Measurements from ENCODE around the gene MSANTD1.

The MSANTD1 gene

DNA sequence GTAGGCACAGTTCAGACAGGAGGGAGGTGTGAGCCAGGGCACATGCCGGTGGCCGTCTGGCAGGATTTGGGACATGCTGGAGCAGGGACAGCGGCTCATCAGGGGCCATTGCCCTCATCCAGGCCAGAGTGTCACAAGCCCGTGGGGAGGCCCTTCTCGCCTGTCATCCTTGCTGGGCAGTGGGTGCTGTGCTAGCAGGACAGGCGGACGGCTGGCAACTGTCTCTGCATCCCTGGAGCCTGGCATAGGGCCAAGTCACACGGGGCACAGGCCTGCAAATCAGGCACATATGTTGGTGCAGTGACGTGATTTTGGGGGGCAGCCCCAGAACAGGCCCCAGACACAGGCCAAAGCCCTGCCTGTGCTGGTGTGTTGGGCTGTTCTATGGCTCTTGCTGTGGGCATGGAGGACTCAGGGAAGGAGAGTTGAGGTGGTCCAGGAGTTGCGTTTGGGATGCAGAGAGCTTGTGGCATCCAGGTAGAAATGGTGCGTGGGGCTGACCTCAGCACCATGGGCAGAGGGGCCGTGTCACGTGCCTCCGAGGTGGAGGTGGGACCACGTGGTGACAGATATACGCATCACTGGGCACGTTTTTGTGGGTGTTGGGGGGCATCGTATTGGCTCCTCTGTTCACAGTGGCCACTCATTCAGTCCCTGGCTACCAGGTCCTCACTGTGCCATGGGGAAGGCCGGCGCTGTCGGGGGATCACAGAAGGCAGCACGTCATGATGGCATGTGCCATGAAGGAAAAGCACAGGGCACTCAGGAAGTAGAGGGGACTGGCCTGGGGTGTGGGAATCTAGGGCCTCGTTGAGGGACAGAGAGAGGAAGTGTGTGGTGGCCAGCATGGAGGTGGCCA lies 14.6 kb upstream of the MSANTD1 start:
- no peak for DNase-seq

DNA sequence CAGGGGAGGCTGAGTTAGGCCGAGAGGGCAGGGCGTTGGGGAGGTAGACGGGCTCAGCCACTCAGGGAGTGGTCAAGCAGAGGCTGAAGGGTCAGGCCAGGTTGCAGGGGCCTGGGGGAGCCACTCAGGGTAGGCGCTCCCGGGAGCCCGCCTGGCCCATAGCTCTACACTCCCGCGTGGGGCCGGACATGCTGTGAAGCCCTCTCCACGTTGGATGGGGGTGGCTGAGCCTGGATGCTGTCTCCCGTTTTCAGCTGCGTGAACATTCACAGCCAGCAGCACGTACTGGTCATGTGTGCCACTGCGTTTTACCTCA lies 14.0 kb upstream of the MSANTD1 start:
- DNase-seq: no peak

DNA sequence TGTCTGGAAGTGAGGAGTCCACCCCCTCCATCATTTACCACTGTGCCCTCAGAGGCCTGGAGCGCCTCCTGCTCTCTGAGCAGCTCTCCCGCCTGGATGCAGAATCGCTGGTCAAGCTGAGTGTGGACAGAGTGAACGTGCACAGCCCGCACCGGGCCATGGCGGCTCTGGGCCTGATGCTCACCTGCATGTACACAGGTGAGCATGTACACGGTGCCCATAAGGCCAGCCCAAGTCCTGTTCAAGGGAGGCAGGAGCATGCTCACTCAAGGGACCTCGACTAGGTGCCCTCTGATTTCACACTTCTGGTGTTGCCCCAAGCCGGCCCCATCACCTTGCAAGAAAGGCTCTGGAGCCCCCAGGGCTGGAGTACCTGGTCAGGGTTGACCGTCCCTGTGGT lies 13.4 kb upstream of the MSANTD1 start:
- no peak for DNase-seq

DNA sequence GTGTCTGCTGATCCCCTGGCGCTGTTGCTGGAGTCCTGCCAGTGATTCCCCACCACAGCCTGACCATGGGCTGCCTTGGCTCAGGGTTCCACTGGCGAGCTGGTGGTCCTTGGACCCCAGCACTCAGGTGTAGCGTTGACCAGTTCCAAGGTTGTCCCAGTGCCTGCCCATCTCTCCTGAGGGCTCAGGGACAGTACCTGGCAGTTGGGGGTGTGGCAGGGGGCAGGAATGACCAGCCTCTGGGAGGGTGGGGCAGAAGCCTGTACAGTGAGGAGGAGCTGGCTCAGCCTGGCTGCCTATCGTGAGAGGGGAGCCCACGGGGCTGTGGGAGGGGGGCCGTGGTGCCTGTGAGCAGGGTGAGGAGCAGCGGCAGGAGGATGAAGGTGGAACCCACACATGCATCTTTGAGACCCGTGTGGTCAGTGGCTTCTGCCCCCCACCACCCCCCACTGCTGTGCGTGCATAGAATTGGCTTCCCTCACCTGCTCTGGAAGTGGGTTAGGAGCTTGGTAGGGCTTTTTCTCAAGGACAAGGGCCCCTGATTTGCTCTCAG lies 12.6 kb upstream of the MSANTD1 start:
- no peak for DNase-seq

DNA sequence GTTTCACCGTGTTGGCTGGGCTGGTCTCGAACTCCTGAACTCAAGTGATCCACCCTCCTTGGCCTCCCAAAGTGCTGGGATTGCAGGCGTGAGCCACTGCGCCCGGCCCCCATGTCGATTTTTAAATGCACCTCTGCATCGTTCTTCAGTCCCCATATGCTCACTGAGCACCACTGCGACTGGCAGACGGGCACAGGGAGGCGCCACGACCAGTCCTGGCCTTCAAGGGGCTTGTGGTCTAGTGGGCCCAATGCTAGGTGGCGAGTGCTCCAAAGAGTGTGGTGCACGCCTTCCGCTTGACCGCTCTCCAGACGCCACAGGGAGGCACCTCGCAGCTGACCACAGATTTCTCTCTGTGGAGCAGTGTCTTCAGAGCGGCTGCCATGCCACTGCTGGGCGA lies 11.7 kb upstream of the MSANTD1 start:
- DNase-seq: no peak

DNA sequence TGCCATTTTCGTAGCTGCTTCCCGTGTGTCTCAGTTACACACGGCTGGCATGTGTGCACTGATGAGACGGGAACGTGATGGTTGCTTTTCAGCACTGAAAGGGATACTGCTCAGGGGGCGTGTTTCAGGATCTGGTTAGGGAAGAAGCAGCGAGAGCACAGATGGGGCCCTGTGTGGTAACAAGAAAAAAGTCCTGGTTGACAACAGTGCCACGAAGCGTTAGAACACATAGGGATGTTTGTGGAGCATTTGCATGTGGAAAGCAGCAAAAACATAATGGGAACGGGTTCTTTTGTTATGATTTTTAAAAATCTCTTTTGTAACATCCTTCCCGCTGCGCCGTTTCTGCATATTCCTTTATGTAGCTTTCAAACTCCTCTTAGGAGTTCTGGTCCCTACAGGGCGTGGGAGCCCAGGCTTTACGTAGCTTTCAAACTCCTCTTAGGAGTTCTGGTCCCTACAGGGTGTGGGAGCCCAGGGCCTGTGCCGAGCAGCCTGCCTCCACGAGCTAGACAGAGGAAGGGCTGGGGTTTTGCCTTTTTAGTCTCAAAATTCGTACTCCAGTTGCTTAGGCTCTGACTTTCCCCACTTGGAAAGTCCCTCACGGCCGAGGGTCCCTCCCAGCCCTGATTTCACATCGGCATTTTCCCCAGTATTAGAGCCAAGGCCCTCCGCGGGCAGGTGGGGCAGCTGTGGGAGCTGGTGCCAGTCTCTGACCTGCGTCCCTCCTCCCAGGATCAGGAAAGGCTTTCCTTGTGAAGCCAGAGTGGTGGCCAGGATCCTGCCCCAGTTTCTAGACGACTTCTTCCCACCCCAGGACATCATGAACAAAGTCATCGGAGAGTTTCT lies 11.0 kb upstream of the MSANTD1 start:
- DNase-seq: no peak

DNA sequence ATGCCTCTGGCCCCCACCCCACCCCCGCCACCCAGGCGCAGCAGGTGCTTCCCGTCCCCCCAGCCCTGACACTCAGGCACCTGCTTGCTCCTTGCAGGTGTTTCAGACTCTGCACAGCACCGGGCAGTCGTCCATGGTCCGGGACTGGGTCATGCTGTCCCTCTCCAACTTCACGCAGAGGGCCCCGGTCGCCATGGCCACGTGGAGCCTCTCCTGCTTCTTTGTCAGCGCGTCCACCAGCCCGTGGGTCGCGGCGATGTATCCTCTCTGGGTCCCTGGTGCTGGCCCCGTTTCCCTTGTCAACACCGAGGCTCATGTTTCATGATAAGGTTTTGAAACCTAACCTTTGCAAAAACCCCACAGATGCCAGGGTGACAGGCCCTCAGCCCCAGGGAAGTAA lies 10.2 kb upstream of the MSANTD1 start:
- no peak for DNase-seq

DNA sequence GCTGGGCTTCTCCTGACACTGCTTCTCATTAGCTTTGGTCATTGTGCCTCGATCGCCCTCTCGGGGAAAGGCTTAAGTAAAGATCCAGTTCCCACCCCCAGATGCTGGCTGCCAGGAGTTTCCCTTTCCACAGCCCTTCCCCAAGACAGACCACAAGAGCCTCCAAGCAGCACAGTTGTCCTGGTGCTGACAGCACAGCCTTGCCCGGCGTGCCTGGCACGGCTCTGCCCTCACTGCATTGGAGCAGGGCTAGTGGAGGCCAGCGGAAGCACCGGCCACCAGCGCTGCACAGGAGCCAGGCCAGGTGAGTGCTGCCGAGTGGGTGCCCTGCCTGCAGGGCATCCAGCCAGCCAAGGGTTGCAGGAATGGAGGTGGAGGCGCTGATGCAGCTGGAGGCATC lies 9.7 kb upstream of the MSANTD1 start:
- no peak for DNase-seq

DNA sequence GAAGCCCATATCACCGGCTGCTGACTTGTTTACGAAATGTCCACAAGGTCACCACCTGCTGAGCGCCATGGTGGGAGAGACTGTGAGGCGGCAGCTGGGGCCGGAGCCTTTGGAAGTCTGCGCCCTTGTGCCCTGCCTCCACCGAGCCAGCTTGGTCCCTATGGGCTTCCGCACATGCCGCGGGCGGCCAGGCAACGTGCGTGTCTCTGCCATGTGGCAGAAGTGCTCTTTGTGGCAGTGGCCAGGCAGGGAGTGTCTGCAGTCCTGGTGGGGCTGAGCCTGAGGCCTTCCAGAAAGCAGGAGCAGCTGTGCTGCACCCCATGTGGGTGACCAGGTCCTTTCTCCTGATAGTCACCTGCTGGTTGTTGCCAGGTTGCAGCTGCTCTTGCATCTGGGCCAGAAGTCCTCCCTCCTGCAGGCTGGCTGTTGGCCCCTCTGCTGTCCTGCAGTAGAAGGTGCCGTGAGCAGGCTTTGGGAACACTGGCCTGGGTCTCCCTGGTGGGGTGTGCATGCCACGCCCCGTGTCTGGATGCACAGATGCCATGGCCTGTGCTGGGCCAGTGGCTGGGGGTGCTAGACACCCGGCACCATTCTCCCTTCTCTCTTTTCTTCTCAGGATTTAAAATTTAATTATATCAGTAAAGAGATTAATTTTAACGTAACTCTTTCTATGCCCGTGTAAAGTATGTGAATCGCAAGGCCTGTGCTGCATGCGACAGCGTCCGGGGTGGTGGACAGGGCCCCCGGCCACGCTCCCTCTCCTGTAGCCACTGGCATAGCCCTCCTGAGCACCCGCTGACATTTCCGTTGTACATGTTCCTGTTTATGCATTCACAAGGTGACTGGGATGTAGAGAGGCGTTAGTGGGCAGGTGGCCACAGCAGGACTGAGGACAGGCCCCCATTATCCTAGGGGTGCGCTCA lies 8.7 kb upstream of the MSANTD1 start:
- no peak for DNase-seq

DNA sequence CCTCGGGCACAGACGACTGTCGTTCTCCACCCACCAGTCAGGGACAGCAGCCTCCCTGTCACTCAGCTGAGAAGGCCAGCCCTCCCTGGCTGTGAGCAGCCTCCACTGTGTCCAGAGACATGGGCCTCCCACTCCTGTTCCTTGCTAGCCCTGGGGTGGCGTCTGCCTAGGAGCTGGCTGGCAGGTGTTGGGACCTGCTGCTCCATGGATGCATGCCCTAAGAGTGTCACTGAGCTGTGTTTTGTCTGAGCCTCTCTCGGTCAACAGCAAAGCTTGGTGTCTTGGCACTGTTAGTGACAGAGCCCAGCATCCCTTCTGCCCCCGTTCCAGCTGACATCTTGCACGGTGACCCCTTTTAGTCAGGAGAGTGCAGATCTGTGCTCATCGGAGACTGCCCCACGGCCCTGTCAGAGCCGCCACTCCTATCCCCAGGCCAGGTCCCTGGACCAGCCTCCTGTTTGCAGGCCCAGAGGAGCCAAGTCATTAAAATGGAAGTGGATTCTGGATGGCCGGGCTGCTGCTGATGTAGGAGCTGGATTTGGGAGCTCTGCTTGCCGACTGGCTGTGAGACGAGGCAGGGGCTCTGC lies 7.9 kb upstream of the MSANTD1 start:
- no peak for DNase-seq

DNA sequence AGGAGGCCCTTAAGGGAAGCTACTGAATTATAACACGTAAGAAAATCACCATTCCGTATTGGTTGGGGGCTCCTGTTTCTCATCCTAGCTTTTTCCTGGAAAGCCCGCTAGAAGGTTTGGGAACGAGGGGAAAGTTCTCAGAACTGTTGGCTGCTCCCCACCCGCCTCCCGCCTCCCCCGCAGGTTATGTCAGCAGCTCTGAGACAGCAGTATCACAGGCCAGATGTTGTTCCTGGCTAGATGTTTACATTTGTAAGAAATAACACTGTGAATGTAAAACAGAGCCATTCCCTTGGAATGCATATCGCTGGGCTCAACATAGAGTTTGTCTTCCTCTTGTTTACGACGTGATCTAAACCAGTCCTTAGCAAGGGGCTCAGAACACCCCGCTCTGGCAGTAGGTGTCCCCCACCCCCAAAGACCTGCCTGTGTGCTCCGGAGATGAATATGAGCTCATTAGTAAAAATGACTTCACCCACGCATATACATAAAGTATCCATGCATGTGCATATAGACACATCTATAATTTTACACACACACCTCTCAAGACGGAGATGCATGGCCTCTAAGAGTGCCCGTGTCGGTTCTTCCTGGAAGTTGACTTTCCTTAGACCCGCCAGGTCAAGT lies 6.9 kb upstream of the MSANTD1 start:
- no peak for DNase-seq

DNA sequence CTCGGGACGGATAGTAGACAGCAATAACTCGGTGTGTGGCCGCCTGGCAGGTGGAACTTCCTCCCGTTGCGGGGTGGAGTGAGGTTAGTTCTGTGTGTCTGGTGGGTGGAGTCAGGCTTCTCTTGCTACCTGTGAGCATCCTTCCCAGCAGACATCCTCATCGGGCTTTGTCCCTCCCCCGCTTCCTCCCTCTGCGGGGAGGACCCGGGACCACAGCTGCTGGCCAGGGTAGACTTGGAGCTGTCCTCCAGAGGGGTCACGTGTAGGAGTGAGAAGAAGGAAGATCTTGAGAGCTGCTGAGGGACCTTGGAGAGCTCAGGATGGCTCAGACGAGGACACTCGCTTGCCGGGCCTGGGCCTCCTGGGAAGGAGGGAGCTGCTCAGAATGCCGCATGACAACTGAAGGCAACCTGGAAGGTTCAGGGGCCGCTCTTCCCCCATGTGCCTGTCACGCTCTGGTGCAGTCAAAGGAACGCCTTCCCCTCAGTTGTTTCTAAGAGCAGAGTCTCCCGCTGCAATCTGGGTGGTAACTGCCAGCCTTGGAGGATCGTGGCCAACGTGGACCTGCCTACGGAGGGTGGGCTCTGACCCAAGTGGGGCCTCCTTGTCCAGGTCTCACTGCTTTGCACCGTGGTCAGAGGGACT lies 5.7 kb upstream of the MSANTD1 start:
- no peak for DNase-seq

DNA sequence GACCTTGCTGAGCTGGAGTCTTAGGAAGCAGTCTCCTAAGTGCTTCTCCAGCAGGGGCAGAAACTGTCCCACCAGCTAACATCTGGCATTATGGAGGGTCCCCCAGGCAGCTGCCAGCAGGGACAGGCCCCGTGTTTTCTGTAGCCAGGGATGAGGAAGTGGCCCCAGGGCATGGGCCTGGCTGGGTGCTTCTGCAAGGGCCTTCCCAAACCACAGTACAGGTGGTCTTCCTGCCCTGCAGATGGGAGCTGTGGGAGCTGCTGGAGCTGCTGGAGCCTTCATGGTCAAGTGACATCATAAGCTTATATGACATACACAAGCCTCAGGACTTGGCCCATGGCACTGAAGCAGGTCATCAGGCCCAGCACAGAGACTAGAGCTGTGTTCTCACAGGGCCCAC lies 5.0 kb upstream of the MSANTD1 start:
- DNase-seq: no peak

DNA sequence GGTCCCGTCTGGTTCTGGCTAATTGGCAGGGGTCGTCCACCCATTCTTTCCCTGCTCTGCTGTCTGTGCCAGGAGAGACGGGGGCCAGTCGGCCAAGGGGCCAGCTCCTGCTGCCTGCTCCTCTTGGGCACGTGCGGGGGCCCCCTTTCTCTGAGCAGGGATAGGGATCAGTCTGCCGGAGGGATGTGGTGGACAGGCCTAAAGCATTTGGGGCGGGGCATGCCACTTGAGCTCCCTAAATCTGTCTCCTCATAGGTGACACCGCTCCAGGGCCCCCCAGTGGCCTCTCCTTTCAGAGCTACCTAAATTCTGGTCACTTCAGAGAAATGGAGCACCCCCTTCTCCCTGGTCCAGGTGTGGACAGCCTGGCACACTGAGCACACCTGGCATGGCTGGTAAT lies 4.2 kb upstream of the MSANTD1 start:
- no peak for DNase-seq

DNA sequence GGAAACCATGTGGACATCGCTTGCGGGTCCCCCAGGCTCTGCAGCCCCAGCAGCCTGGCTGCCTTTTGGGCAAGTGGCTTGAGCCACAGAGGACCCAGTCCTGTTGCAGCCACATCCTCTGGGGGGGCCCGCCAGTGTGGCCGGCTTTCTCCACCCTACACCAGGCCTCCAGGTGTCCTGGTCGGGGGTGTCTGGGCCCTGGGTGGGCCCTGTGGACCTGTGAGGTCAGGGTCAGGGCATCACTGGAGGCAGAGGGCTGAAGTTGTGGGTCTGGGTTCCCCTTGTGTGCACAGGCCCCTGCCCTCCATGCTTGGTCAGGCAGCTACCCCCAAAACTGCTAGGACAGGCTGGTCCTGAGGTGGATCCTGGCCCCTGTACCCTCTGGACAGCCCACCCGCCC lies 3.3 kb upstream of the MSANTD1 start:
- DNase-seq: no peak

DNA sequence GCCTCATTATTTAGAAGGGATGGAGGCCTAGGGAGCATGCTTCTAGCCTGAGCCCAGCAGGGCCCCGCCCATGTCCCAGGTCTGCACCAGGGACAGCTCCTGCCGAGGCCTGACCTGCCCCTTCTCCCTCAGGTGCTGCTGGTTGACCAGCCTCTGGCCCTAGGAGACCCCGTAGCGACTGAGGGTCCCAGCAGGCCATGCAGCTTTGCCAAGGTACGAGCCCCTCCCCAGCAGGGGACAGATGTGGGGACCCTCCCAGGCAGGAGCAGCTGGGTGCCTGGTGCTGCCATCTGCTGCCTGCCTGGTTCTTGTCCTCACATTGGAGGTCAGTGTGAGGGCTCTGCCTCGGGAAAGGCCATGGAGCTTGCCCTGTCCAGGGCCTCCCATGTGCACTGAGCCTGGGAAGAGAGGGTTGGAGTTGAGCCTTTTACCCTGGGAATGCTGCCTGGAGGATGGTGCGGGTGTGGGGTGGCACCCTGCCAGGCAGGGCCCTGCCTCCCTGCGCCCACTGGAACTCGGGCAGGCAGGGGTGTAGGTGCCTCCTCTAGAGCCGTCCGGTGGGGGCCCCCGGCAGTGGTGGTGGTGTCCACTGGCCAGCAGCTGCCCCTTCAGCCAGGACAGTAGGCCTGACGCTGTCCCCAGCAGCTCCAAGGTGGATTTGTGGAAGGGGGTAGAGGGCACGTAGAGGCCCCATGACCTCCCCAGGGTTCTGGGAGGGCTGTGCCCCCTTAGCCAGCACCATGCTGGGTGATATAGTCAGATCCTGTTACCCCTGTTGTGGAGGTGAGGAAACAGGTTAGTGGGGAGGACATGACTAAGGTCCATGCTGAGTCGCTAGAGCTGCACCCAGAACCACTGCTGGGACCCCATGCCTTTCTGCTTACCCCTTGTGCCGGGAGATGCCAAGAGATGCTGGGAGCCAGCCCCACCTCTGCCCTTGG lies 2.2 kb upstream of the MSANTD1 start:
- peak; percentile 28 to 52 for DNase-seq

DNA sequence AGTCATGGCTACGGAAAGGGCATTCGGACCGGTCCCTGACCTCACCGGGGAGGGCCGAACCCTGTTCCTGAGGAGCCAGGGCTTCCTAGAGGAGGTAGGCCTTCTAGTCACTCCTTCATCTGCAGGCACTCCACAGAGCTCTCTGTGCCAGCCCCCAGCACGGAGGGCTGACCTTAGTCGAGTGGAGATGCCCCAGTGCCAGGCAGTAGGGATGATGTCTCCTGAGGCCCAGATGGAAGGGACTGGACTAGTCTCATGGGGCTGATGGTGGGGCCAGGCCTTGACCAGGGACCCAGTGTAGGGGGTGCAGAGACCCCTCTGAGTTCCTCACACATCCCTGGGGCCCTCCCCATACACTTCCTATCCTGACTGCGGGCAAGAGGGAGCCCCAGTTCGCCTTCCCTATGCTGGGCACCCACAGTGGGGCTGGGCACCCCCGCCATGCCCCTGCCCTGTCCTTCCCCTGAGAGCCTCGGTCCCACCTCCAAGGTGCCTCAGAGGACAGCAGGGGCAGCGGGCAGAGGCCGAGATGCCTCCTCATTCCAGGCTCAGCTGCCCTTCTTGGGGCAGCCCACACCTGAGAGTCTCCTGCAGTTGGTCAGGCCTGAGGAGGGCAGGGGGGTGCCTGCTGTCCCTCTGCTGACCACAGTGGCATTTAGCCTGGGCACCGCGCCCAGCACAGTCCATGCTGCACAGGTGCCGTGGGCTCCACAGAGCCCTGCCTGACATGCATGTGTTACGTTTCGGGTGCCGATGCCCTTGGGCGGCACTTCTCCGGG lies 1.4 kb upstream of the MSANTD1 start:
- no peak for DNase-seq

DNA sequence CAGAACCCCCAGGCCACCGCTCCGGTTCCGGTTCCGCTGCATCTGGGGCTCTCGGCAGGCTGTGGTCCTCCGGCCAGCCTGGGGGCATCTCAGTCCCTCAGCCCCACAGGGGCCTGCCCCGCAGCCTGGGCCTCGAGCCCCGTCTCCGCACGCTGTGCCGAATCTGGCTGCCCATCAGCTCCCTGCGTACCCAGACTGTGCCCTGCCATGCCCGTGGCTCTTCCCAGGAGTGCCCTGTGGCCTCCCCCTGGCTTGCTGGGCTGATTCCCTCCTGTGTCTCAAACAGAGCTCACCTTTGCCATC lies 830 bp upstream of the MSANTD1 start:
- DNase-seq: no peak

DNA sequence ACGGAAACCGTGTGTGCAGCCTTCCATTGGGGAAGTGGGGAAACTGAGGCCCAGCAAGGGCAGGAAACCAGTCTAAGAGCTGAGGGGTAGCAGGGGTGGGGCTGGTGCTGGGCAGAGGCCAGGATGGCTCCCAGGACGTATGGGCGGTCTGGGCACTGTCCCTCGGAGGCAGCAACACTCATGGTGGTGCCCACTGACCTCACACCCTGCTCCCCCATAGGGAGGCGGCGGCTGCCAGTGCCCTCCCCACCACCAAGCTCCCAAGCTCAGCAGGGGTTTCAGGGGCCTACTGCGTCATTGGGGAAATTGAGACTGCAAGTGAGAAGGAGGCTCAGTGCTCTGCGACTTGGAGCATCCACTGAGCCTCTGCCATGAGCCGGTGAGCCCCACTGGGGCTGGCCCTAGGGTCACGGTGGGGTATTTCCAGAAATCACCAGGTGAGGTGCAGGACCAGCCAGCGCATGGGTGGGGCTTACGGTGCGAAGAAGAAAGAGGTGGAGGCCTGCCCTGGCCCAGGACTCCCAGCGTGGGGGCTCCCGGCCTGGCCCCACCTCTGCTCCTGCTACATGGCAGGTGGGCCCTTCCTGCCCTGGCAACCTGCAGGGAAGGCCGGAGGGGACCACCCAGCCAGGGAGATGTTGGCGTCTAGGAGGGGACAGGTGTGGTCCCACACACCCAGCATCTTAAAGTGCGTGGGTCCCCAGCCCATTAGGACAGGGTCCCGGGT lies 915 bp downstream of the MSANTD1 start:
- DNase-seq: no peak

Data from NCI-H524 (cell line).